Endothelial cell of umbilical vein (primary cell): Measurements from ENCODE around the gene LHFPL2. TPM values are rescaled to one million over a fixed set of nuclear protein-coding genes. Genes with fewer than 3 reads are reported as not detected.

ENCODE experiments used
- BruUV-seq: library from RNA; stranded (reverse); fragments of 400-500 nt; replicated peaks from 2 replicates; lab custom pipeline; 2021; lab: Mats Ljungman, UMichigan
- CTCF ChIA-PET: fragments of 300-600, 350-600 bp; sonication (Branson Sonifier 250); formaldehyde crosslinking; loops from one replicate; lab custom pipeline; 2021; ENCODE audit warnings: antibody characterized with exemption, inconsistent platforms; lab: Charles Lee
- POLR2A ChIA-PET: fragments of 300-600, 350-600 bp; sonication (Branson Sonifier 250); formaldehyde crosslinking; loops from one replicate; lab custom pipeline; 2021; ENCODE audit warnings: antibody characterized with exemption, inconsistent platforms; lab: Charles Lee
- DNase-seq: peaks from one replicate; pipeline ENCODE4 v3.0.0-alpha.2; 2011; ENCODE audit warnings: low read depth, low spot score
- FAIRE-seq: peaks from 2 replicates; lab custom pipeline; 2011; peaks lifted over from hg19 to GRCh38; lab: Jason Lieb, UNC
- H2AFZ ChIP-seq: 2 replicates; pipeline ENCODE4 v1.6.0; 2012; ENCODE audit warnings: low read depth, low read length, control low read depth, inconsistent platforms
- H3K27ac ChIP-seq: 2 replicates; pipeline ENCODE4 v1.5.1; 2011; ENCODE audit warnings: low read depth, mild to moderate bottlenecking, control low read depth, low read length, moderate library complexity; ENCODE audit not compliant: insufficient read depth
- H3K27me3 ChIP-seq, 2 experiments: 2 replicates each; pipeline versions ENCODE4 v1.6.0 to v1.6.1; 2011; ENCODE audit warnings: low read length in 2 of 2, mixed read lengths in 1 of 2; ENCODE audit not compliant: control insufficient read depth in 2 of 2, insufficient read depth in 2 of 2
- H3K36me3 ChIP-seq, 2 experiments: 2 replicates in 1 of 2; 3 replicates in 1 of 2; pipeline ENCODE4 v1.5.1; 2011; ENCODE audit warnings: low read length in 2 of 2, mild to moderate bottlenecking in 1 of 2, moderate library complexity in 1 of 2; ENCODE audit not compliant: control insufficient read depth in 2 of 2, insufficient read depth in 2 of 2; ENCODE audit errors: extremely low read depth in 1 of 2
- H3K4me1 ChIP-seq: 3 replicates; pipeline ENCODE4 v1.5.1; 2011; ENCODE audit warnings: mild to moderate bottlenecking, low read length; ENCODE audit not compliant: control insufficient read depth, insufficient read depth; ENCODE audit errors: extremely low read depth
- H3K4me2 ChIP-seq: 2 replicates; pipeline ENCODE4 v1.6.1; 2011; ENCODE audit warnings: low read length, control low read depth, mixed read lengths; ENCODE audit not compliant: insufficient read depth
- H3K4me3 ChIP-seq, 3 experiments: fragments of 200-600 bp in 1 of 3; sonication (generic), shearing (Covaris generic) in 1 of 3; replicated peaks in 1 of 3; 2 replicates each; pipeline ENCODE4 v1.5.1; 2011 to 2016; ENCODE audit warnings: control low read depth in 3 of 3, low read length in 3 of 3, mild to moderate bottlenecking in 2 of 3, inconsistent platforms in 1 of 3, low read depth in 1 of 3, moderate library complexity in 1 of 3; ENCODE audit not compliant: insufficient read depth in 1 of 3
- H3K79me2 ChIP-seq: 2 replicates; pipeline ENCODE4 v1.6.0; 2012; ENCODE audit warnings: low read length, inconsistent platforms; ENCODE audit not compliant: control insufficient read depth, insufficient read depth
- H3K9ac ChIP-seq: replicated peaks from 2 replicates; pipeline ENCODE3; 2011; ENCODE audit warnings: low read length, control low read depth; ENCODE audit not compliant: insufficient read depth; ENCODE audit errors: extremely low read depth
- H3K9me1 ChIP-seq: replicated peaks from 3 replicates; pipeline ENCODE4 v1.6.0; 2011; ENCODE audit warnings: mild to moderate bottlenecking, low read length; ENCODE audit not compliant: control insufficient read depth, insufficient read depth; ENCODE audit errors: extremely low read depth
- H3K9me3 ChIP-seq: replicated peaks from 2 replicates; pipeline ENCODE4 v1.5.1; 2012; ENCODE audit warnings: low read length, inconsistent platforms; ENCODE audit not compliant: control insufficient read depth, insufficient read depth
- H4K20me1 ChIP-seq: replicated peaks from 2 replicates; pipeline ENCODE3; 2011; ENCODE audit warnings: mild to moderate bottlenecking, low read length; ENCODE audit not compliant: control insufficient read depth, insufficient read depth; ENCODE audit errors: extremely low read depth
- EZH2 ChIP-seq: IDR thresholded peaks from 2 replicates; pipeline ENCODE4 v1.6.1; 2012; ENCODE audit warnings: borderline replicate concordance, low read depth, mild to moderate bottlenecking, moderate library complexity, low read length, inconsistent platforms; ENCODE audit not compliant: severe bottlenecking
- FOS ChIP-seq: IDR thresholded peaks from 2 replicates; pipeline ENCODE4 v1.6.1; 2011; ENCODE audit warnings: mild to moderate bottlenecking, low read length, moderate library complexity, borderline replicate concordance; ENCODE audit not compliant: insufficient read depth
- GATA2 ChIP-seq: IDR thresholded peaks from 2 replicates; pipeline ENCODE4 v1.7.0; 2011; ENCODE audit warnings: low read depth, mild to moderate bottlenecking, moderate library complexity, mixed read lengths, low read length; ENCODE audit not compliant: insufficient read length, insufficient read depth
- JUN ChIP-seq: IDR thresholded peaks from 2 replicates; pipeline ENCODE4 v1.6.1; 2011; ENCODE audit warnings: borderline replicate concordance, low read depth; ENCODE audit not compliant: insufficient read length, insufficient read depth
- MYC ChIP-seq: IDR thresholded peaks from one replicate; pipeline ENCODE4 v1.6.1; 2011; ENCODE audit warnings: mild to moderate bottlenecking, low read depth, low read length
- POLR2A ChIP-seq: IDR thresholded peaks from 2 replicates; pipeline ENCODE4 v1.6.1; 2012; ENCODE audit warnings: low read depth, mild to moderate bottlenecking, control low read depth, low read length
- POLR2AphosphoS5 ChIP-seq: IDR thresholded peaks from 2 replicates; pipeline ENCODE4 v1.6.1; 2012; ENCODE audit warnings: low read depth, mild to moderate bottlenecking, control low read depth, low read length, moderate library complexity; ENCODE audit not compliant: insufficient read depth
- dilution Hi-C: fragments of 300-500 bp; cut with MboI; formaldehyde crosslinking; loops from one replicate; pipeline ENCODE4 v1.15.0; 2019; ENCODE audit warnings: low sequenced_read_pairs; ENCODE audit not compliant: extremely low pct_ligation_motif_present
- intact Hi-C: fragments of 100-400 bp; cut with micrococcal nuclease; formaldehyde crosslinking; loops from one replicate; pipeline ENCODE4 v1.10.0; 2022
- polyA plus RNA-seq, 4 experiments: library from polyadenylated mRNA; depleted of rRNA in 3 of 4; stranded (reverse) in 3 of 4; unstranded in 1 of 4; fragments of >200 nt; gene quantifications; 2 replicates each; pipeline versions ENCODE4 v1.2.1 to v1.2.3, GENCODE V29; 2011 to 2012; ENCODE audit warnings: missing spikeins in 1 of 4
- total RNA-seq: library from RNA; stranded (reverse); gene quantifications from 2 replicates; pipeline ENCODE4 v1.2.3, GENCODE V29; 2021
- TF ChIP-seq, protein P1 (sequence below): IDR thresholded peaks from 2 replicates; pipeline ENCODE4 v1.6.1; 2011; ENCODE audit not compliant: insufficient read depth, insufficient read length
- TF ChIP-seq, protein P2 (sequence below), 2 donors: IDR thresholded peaks; 1 replicate in 1 of 2; 2 replicates in 1 of 2; pipeline ENCODE4 v1.5.1; 2011; ENCODE audit warnings: low read length in 2 of 2, mild to moderate bottlenecking in 2 of 2, moderate library complexity in 2 of 2, control low read depth in 1 of 2, inconsistent platforms in 1 of 2, low read depth in 1 of 2; ENCODE audit not compliant: insufficient read depth in 1 of 2; ENCODE audit errors: extremely low read depth in 1 of 2

LHFPL2 gene
- total and polyA plus RNA-seq, 2 donors (not counting 3 experiments of a cell fraction or from before 2014, with no cell fraction given): 9.6 to 36.3 TPM

- Histone ChIP-seq H2AFZ (no peak overlapping the region), H3K27ac (no peak overlapping the region), H3K27me3 (no peaks in the 10 kb centered on the region), H3K4me2 (no peak overlapping the region), H4K20me1 (no peaks in the 10 kb centered on the region), H3K9ac (no peak overlapping the region), H3K79me2 (peaks cover 40% of the 10 kb centered on the region), H3K9me3 (no peaks in the 10 kb centered on the region), H3K9me1 (no peaks in the 10 kb centered on the region), H3K4me3 (no peak overlapping the region), H3K4me1 (peaks cover 13% of the 10 kb centered on the region), H3K36me3 (peaks cover 3 to 23% of the 10 kb centered on the region in 2 experiments)
- BruUV-seq: no TSS peak
- DNase-seq: no peak
- intact Hi-C loops: no loop called here
- TF ChIP-seq, protein P1, sequence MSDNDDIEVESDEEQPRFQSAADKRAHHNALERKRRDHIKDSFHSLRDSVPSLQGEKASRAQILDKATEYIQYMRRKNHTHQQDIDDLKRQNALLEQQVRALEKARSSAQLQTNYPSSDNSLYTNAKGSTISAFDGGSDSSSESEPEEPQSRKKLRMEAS: no peak
- FAIRE-seq: no peak
- CTCF ChIA-PET: interaction anchor here (0.7 to 2.3 kb wide), 4 partner anchors 123 to 526 kb away, joined by 3 to 8 read pairs (median 3); no protein-coding TSS in a partner anchor
- dilution Hi-C loops: no loop called here
- POLR2A ChIA-PET: no interaction called here
Observed at GRCh38 chr5:78633700-78634099, 14.9 kb downstream of the LHFPL2 start.

- ChIA-PET CTCF (interaction anchor here (0.9 to 2.3 kb wide), 2 partner anchors 165 to 267 kb away, joined by 3 to 8 read pairs; no protein-coding TSS in a partner anchor), POLR2A (no interaction called here)
- Histone ChIP-seq H2AFZ (no peak overlapping the region), H3K4me2 (no peak overlapping the region), H3K4me3 (no peak overlapping the region), H3K4me1 (peaks cover 3% of the 10 kb centered on the region), H3K27me3 (no peaks in the 10 kb centered on the region), H3K36me3 (peaks cover 5 to 31% of the 10 kb centered on the region in 2 experiments), H3K9me3 (no peaks in the 10 kb centered on the region), H3K9ac (no peak overlapping the region), H4K20me1 (no peaks in the 10 kb centered on the region), H3K79me2 (peaks cover 35% of the 10 kb centered on the region), H3K9me1 (no peaks in the 10 kb centered on the region), H3K27ac (no peak overlapping the region)
- TF ChIP-seq, protein P2, sequence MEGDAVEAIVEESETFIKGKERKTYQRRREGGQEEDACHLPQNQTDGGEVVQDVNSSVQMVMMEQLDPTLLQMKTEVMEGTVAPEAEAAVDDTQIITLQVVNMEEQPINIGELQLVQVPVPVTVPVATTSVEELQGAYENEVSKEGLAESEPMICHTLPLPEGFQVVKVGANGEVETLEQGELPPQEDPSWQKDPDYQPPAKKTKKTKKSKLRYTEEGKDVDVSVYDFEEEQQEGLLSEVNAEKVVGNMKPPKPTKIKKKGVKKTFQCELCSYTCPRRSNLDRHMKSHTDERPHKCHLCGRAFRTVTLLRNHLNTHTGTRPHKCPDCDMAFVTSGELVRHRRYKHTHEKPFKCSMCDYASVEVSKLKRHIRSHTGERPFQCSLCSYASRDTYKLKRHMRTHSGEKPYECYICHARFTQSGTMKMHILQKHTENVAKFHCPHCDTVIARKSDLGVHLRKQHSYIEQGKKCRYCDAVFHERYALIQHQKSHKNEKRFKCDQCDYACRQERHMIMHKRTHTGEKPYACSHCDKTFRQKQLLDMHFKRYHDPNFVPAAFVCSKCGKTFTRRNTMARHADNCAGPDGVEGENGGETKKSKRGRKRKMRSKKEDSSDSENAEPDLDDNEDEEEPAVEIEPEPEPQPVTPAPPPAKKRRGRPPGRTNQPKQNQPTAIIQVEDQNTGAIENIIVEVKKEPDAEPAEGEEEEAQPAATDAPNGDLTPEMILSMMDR (IDR thresholded peaks at IDR 0.05; ENCODE audit: extremely low read depth in 1 of 2, insufficient read depth in 1 of 2, low read depth in 1 of 2, low read length in 2 of 2): no peak
- TF ChIP-seq EZH2 (no peak), JUN (no peak), POLR2AphosphoS5 (no peak), POLR2A (no peak), MYC (no peak), GATA2 (no peak), FOS (no peak)
- TF ChIP-seq, protein P1: no peak
- FAIRE-seq (no peak), DNase-seq (no peak)
- intact Hi-C loops: no loop called here
- dilution Hi-C loops: no loop called here
- no TSS peak for BruUV-seq
Observed at GRCh38 chr5:78632467-78632866, 16.1 kb downstream of the LHFPL2 start.
